Stimulated activated naive CD8-positive, alpha-beta T cell treated with anti-CD3 and anti-CD28 coated beads, Interleukin-15, Interleukin-2, amounts not matched to agents 100 ng/mL and 50 ng/mL, for 24 hours (primary cell): ENCODE results near the gene SMDT1.
"Not testable (repeated sequence)": the region's sequence is repeated elsewhere in the genome, so short reads cannot be mapped to it uniquely, and the experiment has no call there.

Experiments used
- H3K27ac Mint-ChIP-seq: one replicate; pipeline ENCODE4 v1.8.0; 2021; ENCODE audit warnings: mild to moderate bottlenecking, mixed read lengths
- H3K27me3 Mint-ChIP-seq: one replicate; pipeline ENCODE4 v1.8.0; 2021; ENCODE audit warnings: mixed read lengths
- H3K36me3 Mint-ChIP-seq: one replicate; pipeline ENCODE4 v1.8.0; 2021; ENCODE audit warnings: low read depth, mixed read lengths
- H3K4me1 Mint-ChIP-seq: one replicate; pipeline ENCODE4 v1.8.0; 2021; ENCODE audit warnings: low read depth, mixed read lengths
- H3K4me3 Mint-ChIP-seq: one replicate; pipeline ENCODE4 v1.8.0; 2021; ENCODE audit warnings: mild to moderate bottlenecking, mixed read lengths
- H3K9me3 Mint-ChIP-seq: one replicate; pipeline ENCODE4 v1.8.0; 2021; ENCODE audit warnings: mixed read lengths

SMDT1 gene

GRCh38 chr22:42115420-42115830 lies 35.9 kb downstream of the SMDT1 start:
- H3K9me3 Mint-ChIP-seq, H3K27ac Mint-ChIP-seq, H3K27me3 Mint-ChIP-seq, H3K4me3 Mint-ChIP-seq: not testable (repeated sequence)
- Mint-ChIP-seq H3K4me1 (peaks cover 17% of the 10 kb centered on the region), H3K36me3 (peaks cover 19% of the 10 kb centered on the region)

GRCh38 chr22:42116848-42117424 lies 37.4 kb downstream of the SMDT1 start:
- Mint-ChIP-seq H3K36me3 (peaks cover 19% of the 10 kb centered on the region), H3K27ac (no peak overlapping the region), H3K4me3 (no peak overlapping the region), H3K9me3 (peaks cover 3% of the 10 kb centered on the region), H3K27me3 (no peaks in the 10 kb centered on the region), H3K4me1 (peaks cover 32% of the 10 kb centered on the region)

- Mint-ChIP-seq H3K27ac (peak overlapping the region; percentile 99), H3K4me1 (peaks cover 38% of the 10 kb centered on the region), H3K4me3 (peak overlapping the region; percentile 80)
- not testable (repeated sequence) for H3K27me3 Mint-ChIP-seq, H3K9me3 Mint-ChIP-seq, H3K36me3 Mint-ChIP-seq
Observed at GRCh38 chr22:42120231-42121021, 40.9 kb downstream of the SMDT1 start.

GRCh38 chr22:42123529-42123928 lies 44.0 kb downstream of the SMDT1 start:
- not testable (repeated sequence) for H3K27ac Mint-ChIP-seq, H3K27me3 Mint-ChIP-seq

GRCh38 chr22:42127606-42128005 lies 48.1 kb downstream of the SMDT1 start:
- H3K36me3 Mint-ChIP-seq: no peaks in the 10 kb centered on the region
- no peaks in the 10 kb centered on the region for H3K4me1 Mint-ChIP-seq
- H3K27ac Mint-ChIP-seq: no peak overlapping the region

More at GRCh38 chr22:42123529-42123928, 44.0 kb downstream of the SMDT1 start:
- H3K36me3 Mint-ChIP-seq, H3K4me3 Mint-ChIP-seq, H3K9me3 Mint-ChIP-seq: not testable (repeated sequence)
- peaks cover 38% of the 10 kb centered on the region for H3K4me1 Mint-ChIP-seq

GRCh38 chr22:42128007-42128406 lies 48.5 kb downstream of the SMDT1 start:
- H3K36me3 Mint-ChIP-seq, H3K4me1 Mint-ChIP-seq, H3K9me3 Mint-ChIP-seq, H3K4me3 Mint-ChIP-seq, H3K27me3 Mint-ChIP-seq, H3K27ac Mint-ChIP-seq: not testable (repeated sequence)

More at GRCh38 chr22:42127606-42128005, 48.1 kb downstream of the SMDT1 start:
- no peaks in the 10 kb centered on the region for H3K27me3 Mint-ChIP-seq
- H3K9me3 Mint-ChIP-seq: no peaks in the 10 kb centered on the region
- H3K4me3 Mint-ChIP-seq: no peak overlapping the region

GRCh38 chr22:42128776-42129694 lies 49.5 kb downstream of the SMDT1 start:
- not testable (repeated sequence) for H3K27me3 Mint-ChIP-seq, H3K9me3 Mint-ChIP-seq, H3K4me1 Mint-ChIP-seq, H3K27ac Mint-ChIP-seq, H3K4me3 Mint-ChIP-seq, H3K36me3 Mint-ChIP-seq

GRCh38 chr22:42130182-42130581 lies 50.7 kb downstream of the SMDT1 start:
- H3K36me3 Mint-ChIP-seq, H3K4me3 Mint-ChIP-seq, H3K4me1 Mint-ChIP-seq, H3K9me3 Mint-ChIP-seq, H3K27ac Mint-ChIP-seq, H3K27me3 Mint-ChIP-seq: not testable (repeated sequence)

GRCh38 chr22:42130639-42131431 lies 51.3 kb downstream of the SMDT1 start, which contains the start of gene CYP2D6:
Gene CYP2D6, minus strand, starts transcription at chr22:42130810. Its CDS starts 19 bp downstream, at chr22:42130791.
- not testable (repeated sequence) for H3K4me3 Mint-ChIP-seq, H3K27ac Mint-ChIP-seq

GRCh38 chr22:42131562-42131961 lies 52.1 kb downstream of the SMDT1 start:
- Mint-ChIP-seq H3K4me1 (no peaks in the 10 kb centered on the region), H3K36me3 (no peaks in the 10 kb centered on the region), H3K27ac (no peak overlapping the region)

More at GRCh38 chr22:42130639-42131431, 51.3 kb downstream of the SMDT1 start, which contains the start of gene CYP2D6:
- not testable (repeated sequence) for H3K4me1 Mint-ChIP-seq, H3K27me3 Mint-ChIP-seq, H3K36me3 Mint-ChIP-seq, H3K9me3 Mint-ChIP-seq

GRCh38 chr22:42132457-42132856 lies 53.0 kb downstream of the SMDT1 start:
- Mint-ChIP-seq H3K27ac (no peak overlapping the region), H3K4me3 (no peak overlapping the region), H3K4me1 (no peaks in the 10 kb centered on the region)

More at GRCh38 chr22:42131562-42131961, 52.1 kb downstream of the SMDT1 start:
- no peaks in the 10 kb centered on the region for H3K27me3 Mint-ChIP-seq
- no peaks in the 10 kb centered on the region for H3K9me3 Mint-ChIP-seq
- no peak overlapping the region for H3K4me3 Mint-ChIP-seq

More at GRCh38 chr22:42132457-42132856, 53.0 kb downstream of the SMDT1 start:
- H3K36me3 Mint-ChIP-seq: no peaks in the 10 kb centered on the region
- H3K27me3 Mint-ChIP-seq: no peaks in the 10 kb centered on the region
- H3K9me3 Mint-ChIP-seq: no peaks in the 10 kb centered on the region
